Loucy (cell line): ENCODE measurements around the gene TRAF2.
"Not testable (repeated sequence)": the region's sequence is repeated elsewhere in the genome, so short reads cannot be mapped to it uniquely, and the experiment has no call there.

ENCODE experiments used
- H2AFZ ChIP-seq: fragments of 200-600 bp; sonication (generic); 2 replicates; pipeline ENCODE4 v1.6.0; 2016; ENCODE audit warnings: antibody characterized with exemption, mild to moderate bottlenecking, low read length, moderate library complexity
- H3F3A ChIP-seq: fragments of 200-600 bp; 2 replicates; pipeline ENCODE4 v1.6.0; 2016; ENCODE audit warnings: antibody characterized with exemption, low read depth, mild to moderate bottlenecking
- H3K27me3 ChIP-seq: fragments of 200-600 bp; sonication (generic); 2 replicates; pipeline ENCODE4 v1.6.1; 2014; ENCODE audit warnings: low read length, mild to moderate bottlenecking; ENCODE audit not compliant: insufficient read depth, poor library complexity, severe bottlenecking
- H3K36me3 ChIP-seq: fragments of 200-600 bp; sonication (generic); 2 replicates; pipeline ENCODE4 v1.6.1; 2016; ENCODE audit warnings: low read length; ENCODE audit not compliant: insufficient read depth
- H3K4me1 ChIP-seq: fragments of 200-600 bp; sonication (generic); 2 replicates; pipeline ENCODE4 v1.5.1; 2014; ENCODE audit warnings: low read length, mild to moderate bottlenecking; ENCODE audit not compliant: insufficient read depth, poor library complexity, severe bottlenecking
- H3K4me2 ChIP-seq: fragments of 200-600 bp; sonication (generic); 2 replicates; pipeline ENCODE4 v1.6.0; 2014; ENCODE audit warnings: antibody characterized with exemption, low read length, low read depth, mild to moderate bottlenecking; ENCODE audit not compliant: poor library complexity, severe bottlenecking
- H3K4me3 ChIP-seq: fragments of 200-600 bp; sonication (generic); 2 replicates; pipeline ENCODE4 v1.5.1; 2014; ENCODE audit warnings: low read length, mild to moderate bottlenecking, mixed read lengths; ENCODE audit not compliant: poor library complexity, severe bottlenecking
- H3K79me2 ChIP-seq: fragments of 200-600 bp; sonication (generic); 2 replicates; pipeline ENCODE4 v1.6.1; 2014; ENCODE audit warnings: low read length; ENCODE audit not compliant: insufficient read depth
- H3K9ac ChIP-seq: fragments of 200-600 bp; sonication (generic); 2 replicates; pipeline ENCODE4 v1.6.0; 2014; ENCODE audit warnings: mild to moderate bottlenecking, low read depth, low read length, moderate library complexity; ENCODE audit not compliant: poor library complexity, severe bottlenecking
- H3K9me2 ChIP-seq: fragments of 200-600 bp; sonication (generic); replicated peaks from 2 replicates; pipeline ENCODE4 v1.6.1; 2016; ENCODE audit warnings: low read depth, low read length, mixed read lengths
- H3K9me3 ChIP-seq: fragments of 200-600 bp; sonication (generic); 2 replicates; pipeline ENCODE4 v1.6.1; 2014; ENCODE audit warnings: mild to moderate bottlenecking, antibody characterized with exemption, low read length, low read depth; ENCODE audit not compliant: insufficient read depth
- H4K20me1 ChIP-seq: fragments of 200-600 bp; sonication (generic); 2 replicates; pipeline ENCODE4 v1.6.0; 2014; ENCODE audit warnings: antibody characterized with exemption, low read length, mild to moderate bottlenecking; ENCODE audit not compliant: insufficient read depth, poor library complexity, severe bottlenecking
- CTCF ChIP-seq: fragments of 200-600 bp; sonication (generic); conservative IDR thresholded peaks from 2 replicates; pipeline ENCODE4 v1.5.1; 2014; ENCODE audit warnings: mild to moderate bottlenecking, antibody characterized with exemption, low read length
- EZH2phosphoT487 ChIP-seq: fragments of 200-600 bp; IDR thresholded peaks from 2 replicates; pipeline ENCODE4 v1.6.1; 2018; ENCODE audit warnings: antibody characterized with exemption, mild to moderate bottlenecking, moderate library complexity, borderline replicate concordance

TRAF2 gene

GRCh38 chr9:136867917-136868316 lies 18.4 kb upstream of the TRAF2 start:
- Histone ChIP-seq H3K9me3 (peaks cover 6% of the 10 kb centered on the region; the same call in 1 of the 2 replicates), H4K20me1 (peaks cover 26% of the 10 kb centered on the region), H3K4me1 (peaks cover 17% of the 10 kb centered on the region), H3F3A (no peaks in the 10 kb centered on the region), H3K4me3 (no peak overlapping the region), H2AFZ (no peak overlapping the region), H3K9me2 (no peaks in the 10 kb centered on the region), H3K27me3 (no peaks in the 10 kb centered on the region), H3K36me3 (peaks cover 10% of the 10 kb centered on the region; the same call in 1 of the 2 replicates), H3K4me2 (peak overlapping the region; percentile 90), H3K9ac (no peak overlapping the region), H3K79me2 (peaks cover 45% of the 10 kb centered on the region)
- TF ChIP-seq EZH2phosphoT487 (no peak), CTCF (no peak)

- Histone ChIP-seq H4K20me1 (peaks cover 20% of the 10 kb centered on the region), H3K9ac (no peak overlapping the region), H3K4me2 (no peak overlapping the region), H3K4me1 (peaks cover 14% of the 10 kb centered on the region), H3F3A (no peaks in the 10 kb centered on the region), H3K27me3 (no peaks in the 10 kb centered on the region), H3K79me2 (peaks cover 38% of the 10 kb centered on the region), H3K9me3 (peaks cover 6% of the 10 kb centered on the region; the same call in 1 of the 2 replicates), H3K36me3 (peaks cover 3% of the 10 kb centered on the region; the same call in 1 of the 2 replicates), H2AFZ (no peak overlapping the region), H3K4me3 (no peak overlapping the region), H3K9me2 (no peaks in the 10 kb centered on the region)
- TF ChIP-seq CTCF (no peak), EZH2phosphoT487 (no peak)
These were observed 17.7 kb upstream of the TRAF2 start for GRCh38 chr9:136868644-136869043.

DNA sequence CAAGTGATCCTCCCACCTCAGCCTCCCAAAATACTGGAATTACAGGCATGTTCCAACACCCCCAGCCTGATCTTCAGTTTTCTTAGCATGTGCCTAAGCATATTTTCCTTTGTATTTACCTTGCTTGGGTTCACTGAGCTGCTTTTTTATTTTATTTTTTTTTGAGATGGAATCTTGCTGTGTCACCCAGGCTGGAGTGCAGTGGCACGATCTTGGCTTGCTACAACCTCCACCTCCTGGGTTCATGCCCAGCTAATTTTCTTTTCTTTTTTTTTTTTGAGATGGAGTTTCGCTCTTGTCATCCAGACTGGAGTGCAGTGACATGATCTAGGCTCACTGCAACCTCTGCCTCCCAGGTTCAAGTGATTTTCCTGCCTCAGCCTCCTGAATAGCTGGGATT lies 16.7 kb upstream of the TRAF2 start:
- peaks cover 28% of the 10 kb centered on the region for H3K79me2 ChIP-seq
- H3K27me3 ChIP-seq, H3K9ac ChIP-seq, H3F3A ChIP-seq, H2AFZ ChIP-seq, H3K9me3 ChIP-seq, H3K4me2 ChIP-seq, H3K36me3 ChIP-seq, H3K9me2 ChIP-seq, H3K4me3 ChIP-seq: not testable (repeated sequence)
- peaks cover 12% of the 10 kb centered on the region for H3K4me1 ChIP-seq
- peaks cover 11% of the 10 kb centered on the region for H4K20me1 ChIP-seq

DNA sequence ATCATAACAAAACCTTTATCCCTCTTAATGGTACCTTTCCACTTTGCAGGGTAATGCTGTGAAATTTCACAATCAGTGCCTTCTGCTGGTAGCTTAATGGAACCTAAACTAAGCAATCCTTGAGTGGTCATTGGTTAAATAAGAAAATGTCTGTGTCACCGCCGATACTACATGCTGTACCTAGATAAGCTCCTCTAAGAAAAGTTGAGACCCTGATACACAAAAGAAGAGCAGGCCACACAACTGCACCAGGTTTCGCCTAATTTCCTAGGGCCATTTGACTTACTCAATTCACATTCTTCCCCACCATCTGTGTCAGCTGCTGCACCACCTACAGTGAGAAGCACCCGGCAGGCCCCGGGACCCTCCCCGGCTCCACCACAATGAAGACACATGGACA lies 11.2 kb upstream of the TRAF2 start:
- Histone ChIP-seq H3K36me3 (no peaks in the 10 kb centered on the region), H3K4me3 (no peak overlapping the region), H3K4me1 (no peaks in the 10 kb centered on the region), H2AFZ (no peak overlapping the region), H3F3A (no peaks in the 10 kb centered on the region), H3K9me2 (no peaks in the 10 kb centered on the region), H3K4me2 (no peak overlapping the region), H4K20me1 (no peaks in the 10 kb centered on the region), H3K27me3 (no peaks in the 10 kb centered on the region), H3K9me3 (peaks cover 6% of the 10 kb centered on the region; the same call in 1 of the 2 replicates), H3K79me2 (no peaks in the 10 kb centered on the region), H3K9ac (no peak overlapping the region)
- TF ChIP-seq EZH2phosphoT487 (no peak), CTCF (no peak)
